ENCODE measurements around the gene SF1.

Gene SF1

DNA sequence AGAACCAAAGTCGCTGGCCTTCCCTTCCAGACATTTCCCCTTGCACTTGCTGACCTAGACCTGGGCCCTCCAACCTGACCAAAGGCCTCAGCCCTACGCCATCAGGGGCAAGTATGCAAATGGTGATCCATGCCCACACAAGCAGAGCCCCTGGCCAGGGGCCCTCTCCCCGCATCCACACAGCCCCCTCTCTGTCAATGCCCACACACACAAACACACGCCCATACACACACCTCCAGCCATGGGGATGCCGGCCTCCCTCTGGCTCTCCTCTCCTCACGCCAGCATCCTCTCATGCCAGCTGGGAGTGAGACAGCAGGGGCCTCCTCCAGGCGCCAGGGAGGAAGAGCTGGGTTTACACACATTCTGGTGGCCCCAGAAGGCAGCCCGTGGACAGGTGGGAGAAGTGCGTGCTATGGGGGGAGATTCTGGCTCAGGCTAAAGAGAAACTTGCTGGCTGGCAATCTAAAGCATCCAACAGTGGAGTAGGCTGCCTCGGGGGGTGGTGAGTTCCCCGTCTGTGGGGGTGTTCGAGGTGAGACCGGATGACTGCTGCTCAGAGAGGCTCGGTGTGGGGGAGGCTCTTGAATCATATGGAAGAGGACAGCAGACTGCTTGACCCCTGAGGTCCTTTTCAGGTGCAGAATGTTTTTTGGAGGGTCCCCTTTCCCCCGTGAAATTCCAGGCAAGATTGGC, 60.1 kb downstream of the SF1 start:
- no peaks in the 10 kb centered on the region for H3K36me3 Mint-ChIP-seq
- ATAC-seq (replicated peaks), result no peak
- H3K27me3 Mint-ChIP-seq, result peaks cover 73% of the 10 kb centered on the region in 2 donors
- no peak overlapping the region for H3K4me3 Mint-ChIP-seq
- H3K27ac Mint-ChIP-seq, result no peak overlapping the region
- no peaks in the 10 kb centered on the region for H3K9me3 Mint-ChIP-seq
- DNase-seq, result no peak
- H3K4me1 Mint-ChIP-seq, result peaks cover 23 to 28% of the 10 kb centered on the region in 2 donors

DNA sequence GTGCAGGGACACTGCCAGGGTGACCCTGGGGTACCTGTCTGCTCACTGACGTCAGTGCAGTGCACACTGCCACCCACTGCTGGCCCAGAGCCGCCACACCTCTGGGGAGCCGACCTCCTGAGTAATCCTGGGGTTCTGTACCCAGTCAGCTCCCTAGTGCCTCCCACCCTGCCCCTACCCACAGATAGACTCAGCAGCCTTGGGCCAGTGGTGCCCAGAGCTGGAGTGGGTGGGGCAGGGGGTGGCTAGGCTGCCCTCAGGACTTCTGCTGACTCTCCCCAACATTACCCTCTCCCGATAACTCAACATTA, 61.1 kb downstream of the SF1 start:
- DNase-seq, result no peak

DNA sequence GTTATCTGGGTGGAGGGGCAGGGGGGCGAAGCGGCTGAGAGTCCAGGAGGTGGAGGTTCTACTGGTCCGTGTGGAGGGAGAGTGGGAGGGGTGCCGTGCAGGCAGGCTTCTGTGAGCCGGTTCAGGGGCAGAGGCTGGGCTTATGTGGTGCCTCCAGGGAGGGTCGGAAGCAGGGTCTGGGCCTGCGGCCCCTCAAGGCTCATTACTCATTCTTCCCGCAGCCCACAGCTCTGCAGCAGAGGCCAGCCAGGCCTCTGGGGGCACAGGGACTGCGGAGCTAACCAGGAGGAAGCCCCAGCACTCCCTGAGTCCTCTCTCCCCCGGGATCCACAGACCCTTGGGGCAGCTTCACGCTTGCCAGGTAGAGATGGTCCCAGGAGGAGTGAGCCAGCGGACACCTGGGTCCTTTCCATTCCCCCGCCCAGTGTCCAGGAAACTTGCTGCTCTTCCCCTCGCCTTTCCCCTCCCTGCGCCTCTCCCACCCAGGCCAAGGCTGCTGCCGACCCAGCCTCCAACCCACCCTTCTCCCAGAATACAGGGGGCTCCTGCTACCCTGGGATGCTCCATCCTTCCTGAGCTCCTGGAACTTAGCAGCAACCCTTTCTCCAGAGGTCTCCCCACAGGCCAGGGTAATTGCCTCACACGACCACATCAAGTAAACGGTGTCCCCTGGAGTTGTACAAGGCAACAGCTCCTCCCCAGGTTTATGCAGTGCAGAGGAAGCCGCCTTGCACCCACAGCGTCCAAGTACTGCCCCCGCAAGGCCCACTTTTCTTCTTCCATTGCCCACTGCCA, 61.7 kb downstream of the SF1 start:
- no peaks in the 10 kb centered on the region for H3K9me3 Mint-ChIP-seq
- H3K36me3 Mint-ChIP-seq, result peaks cover 0 to 2% of the 10 kb centered on the region in 2 donors
- no peak for DNase-seq
- no peak overlapping the region for H3K4me3 Mint-ChIP-seq
- peak; percentile 24 to 28 for ATAC-seq (replicated peaks)
- H3K27me3 Mint-ChIP-seq, result peaks cover 70 to 72% of the 10 kb centered on the region in 2 donors
- H3K4me1 Mint-ChIP-seq, result peaks cover 26 to 27% of the 10 kb centered on the region in 2 donors
- no peak overlapping the region for H3K27ac Mint-ChIP-seq

More for the DNA sequence above, 61.1 kb downstream of the SF1 start:
- H3K27me3 Mint-ChIP-seq, result peaks cover 69 to 72% of the 10 kb centered on the region in 2 donors
- H3K27ac Mint-ChIP-seq, result no peak overlapping the region
- H3K36me3 Mint-ChIP-seq, result peaks cover 0 to under 1% of the 10 kb centered on the region in 2 donors
- no peak overlapping the region for H3K4me3 Mint-ChIP-seq
- ATAC-seq (replicated peaks), result peak in 1 of 2 donors; percentile 7
- peaks cover 23 to 26% of the 10 kb centered on the region in 2 donors for H3K4me1 Mint-ChIP-seq
- no peaks in the 10 kb centered on the region for H3K9me3 Mint-ChIP-seq

DNA sequence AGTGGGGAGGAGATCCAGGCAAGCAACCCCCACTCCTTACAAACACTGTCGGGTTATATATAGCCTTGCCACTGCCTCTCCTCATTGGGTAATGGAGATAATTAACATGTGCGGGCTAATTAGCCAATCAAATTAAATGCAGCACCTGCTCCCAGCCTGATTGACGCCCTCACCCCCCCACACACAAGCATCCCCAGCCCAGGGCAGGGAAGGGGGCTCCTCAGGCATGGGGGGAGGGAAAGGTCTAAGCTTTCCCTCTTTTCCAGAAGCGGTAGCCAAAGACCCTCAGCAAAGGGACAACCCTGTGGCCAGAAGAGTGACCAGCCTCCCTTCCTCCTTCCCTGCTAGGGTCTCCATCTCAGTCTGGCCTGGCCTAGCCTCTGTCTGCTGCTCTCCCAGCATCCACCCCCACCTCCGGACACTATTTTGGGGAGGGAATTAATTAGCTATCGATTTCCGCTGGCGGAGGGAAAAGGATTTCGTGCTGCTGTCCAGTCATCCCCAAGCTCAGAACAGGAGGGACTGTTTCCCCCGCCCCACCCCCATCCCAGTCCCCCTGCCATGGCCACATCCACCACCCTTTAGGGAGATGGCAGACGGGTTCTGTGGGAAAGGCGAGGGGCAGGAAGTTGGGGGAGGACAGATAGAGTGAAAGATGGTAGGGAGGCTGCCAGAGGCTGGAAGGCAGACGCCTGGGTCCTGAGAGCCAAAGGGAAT, 62.4 kb downstream of the SF1 start:
- H3K4me1 Mint-ChIP-seq, result peaks cover 33 to 34% of the 10 kb centered on the region in 2 donors
- DNase-seq (no peak), ATAC-seq (replicated peaks) (no peak)
- peaks cover 73 to 76% of the 10 kb centered on the region in 2 donors for H3K27me3 Mint-ChIP-seq
- H3K27ac Mint-ChIP-seq, result no peak overlapping the region
- peaks cover 0 to 3% of the 10 kb centered on the region in 2 donors for H3K36me3 Mint-ChIP-seq
- no peak overlapping the region for H3K4me3 Mint-ChIP-seq
- H3K9me3 Mint-ChIP-seq, result no peaks in the 10 kb centered on the region

- Mint-ChIP-seq H3K4me1 (peaks cover 35 to 36% of the 10 kb centered on the region in 2 donors), H3K27ac (peak overlapping the region; percentile 82), H3K9me3 (no peaks in the 10 kb centered on the region), H3K4me3 (peak overlapping the region in 1 of 2 donors; percentile 37), H3K27me3 (peaks cover 72 to 76% of the 10 kb centered on the region in 2 donors), H3K36me3 (peaks cover 0 to 3% of the 10 kb centered on the region in 2 donors)
- ATAC-seq (replicated peaks), result peak; percentile 30 to 44
- DNase-seq, result no peak
Observed at GRCh38 chr11:64715110-64715509, 63.2 kb downstream of the SF1 start.

DNA sequence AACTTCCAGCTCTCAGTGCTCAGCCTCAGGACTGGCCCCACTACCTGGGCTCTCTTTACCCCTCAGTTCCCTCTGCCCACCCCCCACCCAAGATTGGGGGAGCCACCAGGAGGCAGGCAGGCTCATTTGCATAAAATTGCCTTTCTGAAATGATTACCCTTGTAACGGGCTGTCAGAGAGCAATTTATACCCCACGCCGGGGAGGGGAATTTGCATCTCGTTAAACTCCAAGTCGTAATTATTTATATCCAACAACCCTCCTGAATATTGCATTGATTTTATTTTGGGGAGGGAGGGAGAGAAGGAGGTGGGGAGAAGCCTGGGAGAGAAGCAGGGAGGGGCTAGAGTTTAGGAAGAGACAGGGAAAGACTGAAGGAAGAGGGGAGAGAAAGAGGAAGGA, 63.7 kb downstream of the SF1 start:
- H3K36me3 Mint-ChIP-seq, result peaks cover 0 to 3% of the 10 kb centered on the region in 2 donors
- ATAC-seq (replicated peaks), result no peak
- H3K4me1 Mint-ChIP-seq, result peaks cover 35 to 37% of the 10 kb centered on the region in 2 donors
- H3K27ac Mint-ChIP-seq, result peak overlapping the region; percentile 82
- peak overlapping the region; percentile 37 to 47 for H3K4me3 Mint-ChIP-seq
- peaks cover 74 to 77% of the 10 kb centered on the region in 2 donors for H3K27me3 Mint-ChIP-seq
- H3K9me3 Mint-ChIP-seq, result no peaks in the 10 kb centered on the region
- no peak for DNase-seq
